Measurements from ENCODE around the gene INPP5F.
"Not testable (repeated sequence)": the region's sequence is repeated elsewhere in the genome, so short reads cannot be mapped to it uniquely, and the experiment has no call there.

INPP5F gene

DNA sequence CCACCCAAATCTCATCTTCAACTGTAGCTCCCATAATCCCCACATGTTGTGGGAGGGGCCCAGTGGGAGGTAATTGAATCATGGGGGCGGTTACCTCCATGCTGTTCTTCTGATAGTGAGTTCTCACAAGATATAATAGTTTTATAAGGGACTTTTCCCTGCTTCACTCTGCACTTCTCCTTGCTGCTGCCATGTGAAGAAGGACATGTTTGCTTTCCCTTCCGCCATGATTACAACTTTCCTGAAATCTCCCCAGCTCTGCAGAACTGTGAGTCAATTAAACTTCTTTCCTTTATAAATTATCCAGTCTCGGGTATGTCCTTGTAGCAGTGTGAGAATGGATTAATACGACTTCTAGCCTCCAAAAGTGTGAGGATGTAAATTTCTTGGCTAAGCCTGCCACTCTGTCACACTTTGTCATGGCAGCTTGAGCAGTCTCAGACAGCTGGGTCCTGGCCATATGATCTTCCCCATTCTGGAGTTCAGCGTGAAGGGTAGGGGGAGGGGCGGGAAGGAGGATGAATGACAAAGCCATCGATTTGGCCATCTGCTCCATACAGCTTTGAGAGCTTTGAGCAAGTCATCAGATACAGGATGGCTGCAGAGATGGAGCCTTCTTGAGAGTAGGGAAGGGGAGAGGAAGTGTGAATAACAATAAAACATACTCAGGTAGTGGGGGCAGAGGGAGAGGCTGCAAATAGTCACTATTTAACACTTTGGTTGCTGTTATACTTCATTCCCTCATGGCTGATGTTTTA, 19.1 kb upstream of the INPP5F start:
- no peak overlapping the region for H3K4me3 ChIP-seq (replicated peaks; ENCODE audit: low read depth, low read length)
- no peak for DNase-seq (ENCODE audit: low read depth)

DNA sequence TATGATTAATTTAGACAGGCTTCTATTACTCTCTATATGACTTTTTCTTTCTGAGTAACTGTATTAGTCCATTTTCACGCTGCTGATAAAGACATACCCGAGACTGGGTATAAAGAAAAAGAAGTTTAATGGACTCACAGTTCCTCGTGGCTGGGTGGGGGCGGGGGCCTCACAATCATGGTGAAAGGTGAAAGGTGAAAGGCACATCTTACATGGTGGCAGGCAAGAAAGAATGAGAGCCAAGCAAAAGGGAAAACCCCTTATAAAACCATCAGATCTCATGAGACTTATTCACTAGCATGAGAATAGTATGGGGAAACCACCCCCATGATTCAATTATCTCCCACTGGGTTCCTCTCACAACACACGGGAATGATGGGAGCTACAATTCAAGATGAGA, 18.5 kb upstream of the INPP5F start:
- DNase-seq (ENCODE audit: low read depth); H3K4me3 ChIP-seq (replicated peaks; ENCODE audit: low read depth, low read length): not testable (repeated sequence)

More for the DNA sequence above, 19.1 kb upstream of the INPP5F start:
- TF ChIP-seq, protein P1, sequence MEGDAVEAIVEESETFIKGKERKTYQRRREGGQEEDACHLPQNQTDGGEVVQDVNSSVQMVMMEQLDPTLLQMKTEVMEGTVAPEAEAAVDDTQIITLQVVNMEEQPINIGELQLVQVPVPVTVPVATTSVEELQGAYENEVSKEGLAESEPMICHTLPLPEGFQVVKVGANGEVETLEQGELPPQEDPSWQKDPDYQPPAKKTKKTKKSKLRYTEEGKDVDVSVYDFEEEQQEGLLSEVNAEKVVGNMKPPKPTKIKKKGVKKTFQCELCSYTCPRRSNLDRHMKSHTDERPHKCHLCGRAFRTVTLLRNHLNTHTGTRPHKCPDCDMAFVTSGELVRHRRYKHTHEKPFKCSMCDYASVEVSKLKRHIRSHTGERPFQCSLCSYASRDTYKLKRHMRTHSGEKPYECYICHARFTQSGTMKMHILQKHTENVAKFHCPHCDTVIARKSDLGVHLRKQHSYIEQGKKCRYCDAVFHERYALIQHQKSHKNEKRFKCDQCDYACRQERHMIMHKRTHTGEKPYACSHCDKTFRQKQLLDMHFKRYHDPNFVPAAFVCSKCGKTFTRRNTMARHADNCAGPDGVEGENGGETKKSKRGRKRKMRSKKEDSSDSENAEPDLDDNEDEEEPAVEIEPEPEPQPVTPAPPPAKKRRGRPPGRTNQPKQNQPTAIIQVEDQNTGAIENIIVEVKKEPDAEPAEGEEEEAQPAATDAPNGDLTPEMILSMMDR (IDR thresholded peaks at IDR 0.05; ENCODE audit: low read length, missing control alignments) = no peak

DNA sequence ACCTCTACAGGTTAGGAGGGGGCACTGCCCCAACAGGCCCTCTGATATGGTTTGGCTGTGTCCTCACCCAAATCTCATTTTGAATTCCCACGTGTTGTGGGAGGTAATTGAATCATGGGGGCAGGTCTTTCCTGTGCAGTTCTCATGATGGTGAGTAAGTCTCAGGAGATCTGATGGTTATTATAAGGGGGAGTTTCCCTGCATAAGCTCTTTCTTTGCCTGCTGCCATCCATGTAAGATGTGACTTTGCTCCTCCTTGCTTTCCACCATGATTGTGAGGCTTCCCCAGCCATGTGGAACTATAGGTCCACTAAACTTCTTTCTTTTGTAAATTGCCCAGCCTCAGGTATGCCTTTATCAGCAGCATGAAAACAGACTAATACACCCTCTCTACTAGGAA, 14.9 kb upstream of the INPP5F start:
- DNase-seq (ENCODE audit: low read depth); H3K4me3 ChIP-seq (replicated peaks; ENCODE audit: low read depth, low read length): not testable (repeated sequence)

DNA sequence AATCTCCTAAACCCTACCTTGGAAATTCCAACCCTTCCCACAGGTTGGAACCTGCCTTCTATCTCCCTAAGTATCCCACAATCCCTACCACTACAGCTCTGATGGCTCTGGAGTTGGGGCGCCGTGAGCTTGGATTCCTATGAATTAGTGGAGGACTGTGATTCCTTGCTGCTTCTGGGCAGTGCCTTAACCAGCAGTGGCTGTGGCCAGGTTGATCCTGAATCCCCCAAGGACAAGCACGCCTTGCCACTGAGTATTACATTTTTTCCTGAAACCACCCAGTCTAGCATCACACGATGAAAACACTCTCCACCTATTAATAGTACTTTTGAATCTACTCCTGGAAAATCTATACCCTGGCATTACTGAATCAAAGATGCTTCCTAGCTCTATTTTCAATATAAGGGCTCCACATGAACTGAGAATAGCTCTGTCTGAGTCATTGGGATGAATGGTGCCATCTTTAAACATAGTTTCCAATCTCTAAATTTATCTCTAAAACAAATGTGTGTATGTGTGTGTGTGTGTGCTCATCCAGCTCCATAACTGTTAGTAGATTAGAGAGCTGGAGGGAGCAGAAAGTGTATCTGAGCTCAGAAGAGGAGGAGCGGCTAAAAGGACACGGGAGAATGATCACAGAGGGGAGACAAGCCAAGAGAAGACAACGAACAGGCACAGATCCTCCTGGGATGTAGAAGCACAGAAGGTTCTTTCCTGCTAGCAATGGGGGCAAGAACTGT, 11.9 kb upstream of the INPP5F start:
- TF ChIP-seq, protein P1 (IDR thresholded peaks at IDR 0.05; ENCODE audit: low read length, missing control alignments) = no peak
- no peak for DNase-seq (ENCODE audit: low read depth)
- H3K4me3 ChIP-seq (replicated peaks; ENCODE audit: low read depth, low read length) = no peak overlapping the region

DNA sequence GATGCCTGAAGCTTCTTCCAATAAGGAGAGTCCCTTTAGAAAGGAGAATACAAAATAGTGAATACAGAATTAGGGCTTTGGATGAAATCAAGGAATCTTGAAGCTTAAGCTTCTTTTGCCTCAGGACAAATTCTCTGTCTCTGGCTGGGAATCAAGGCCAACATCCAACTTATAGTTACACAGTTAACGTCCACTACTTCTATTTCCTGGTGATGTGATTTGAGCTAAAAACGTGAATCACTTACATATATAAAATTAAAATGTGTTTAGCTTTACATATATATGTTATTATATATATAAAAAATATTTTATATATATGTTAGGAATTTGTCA, 11.4 kb upstream of the INPP5F start:
- H3K4me3 ChIP-seq (replicated peaks; ENCODE audit: low read depth, low read length) = no peak overlapping the region
- TF ChIP-seq, protein P1 (IDR thresholded peaks at IDR 0.05; ENCODE audit: low read length, missing control alignments) = no peak
- DNase-seq (ENCODE audit: low read depth) = no peak

DNA sequence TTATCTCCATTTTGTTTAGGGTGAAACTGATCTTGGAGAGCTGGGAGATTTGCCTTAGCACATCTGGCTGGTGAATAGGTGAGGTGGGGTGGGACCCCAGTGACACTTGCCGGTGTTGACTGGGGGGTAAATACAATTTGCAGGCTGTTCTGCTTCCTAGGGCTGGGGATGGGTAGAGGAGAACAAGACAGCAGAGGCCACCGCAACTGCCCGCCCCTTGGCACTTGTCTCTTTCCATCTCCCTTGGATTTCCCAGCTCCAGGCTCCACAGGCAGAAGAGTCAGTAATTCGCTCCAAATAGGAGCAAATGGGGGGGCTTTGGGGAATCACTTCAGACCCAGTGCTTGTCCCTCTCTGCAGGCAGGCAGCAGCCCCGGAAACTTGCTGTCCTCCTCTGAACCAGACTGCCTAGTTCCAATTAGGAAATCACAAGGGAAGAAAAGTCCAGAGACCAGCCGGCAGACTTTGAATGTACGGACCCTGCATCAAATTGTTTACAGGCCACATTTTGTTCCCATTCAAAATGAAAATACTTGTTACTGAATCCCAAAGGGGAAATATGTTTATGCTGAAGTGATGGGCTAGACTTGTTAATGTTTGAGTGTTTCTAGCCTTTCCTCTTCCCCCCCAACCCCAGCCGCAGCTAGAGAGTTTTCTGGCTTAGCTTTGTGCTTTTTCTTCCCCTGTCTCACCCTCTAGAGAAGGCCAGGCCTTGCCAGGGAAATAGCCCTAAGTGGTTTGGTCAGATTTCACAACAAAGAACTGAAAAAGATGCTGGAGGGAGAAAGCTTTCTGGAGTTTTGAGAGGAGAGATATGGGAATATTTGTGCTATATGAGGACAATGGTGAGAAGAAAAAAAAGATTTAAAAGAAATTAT, 10.0 kb upstream of the INPP5F start:
- no peak for DNase-seq (ENCODE audit: low read depth)
- H3K4me3 ChIP-seq (replicated peaks; ENCODE audit: low read depth, low read length) = no peak overlapping the region
- TF ChIP-seq, protein P1 (IDR thresholded peaks at IDR 0.05; ENCODE audit: low read length, missing control alignments) = no peak

DNA sequence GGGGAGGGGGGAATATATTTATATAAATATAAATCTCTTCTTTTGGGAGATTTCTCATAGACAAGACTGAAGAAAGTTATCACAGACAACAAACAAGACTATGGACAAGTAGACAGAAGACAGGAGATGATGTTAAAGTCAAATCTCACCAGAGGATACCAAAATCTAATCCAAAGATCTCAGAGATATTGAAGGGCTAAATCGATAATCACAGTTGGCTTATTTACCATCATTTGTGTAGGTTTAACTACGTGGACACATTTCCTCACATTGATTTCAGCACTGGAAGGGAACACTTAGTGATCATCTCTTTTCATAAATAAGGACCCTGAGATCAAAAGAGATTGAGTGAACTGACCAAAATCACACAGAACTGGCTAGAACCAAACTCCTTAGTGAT, 2.7 kb upstream of the INPP5F start:
- TF ChIP-seq, protein P1 (IDR thresholded peaks at IDR 0.05; ENCODE audit: low read length, missing control alignments) = no peak

More for the DNA sequence above, 2.7 kb upstream of the INPP5F start:
- DNase-seq (ENCODE audit: low read depth) = no peak
- H3K4me3 ChIP-seq (replicated peaks; ENCODE audit: low read depth, low read length) = no peak overlapping the region

All from fibroblast of pulmonary artery (primary cell).